ENCODE measurements around the gene WWOX. TPM values are rescaled to one million over a fixed set of nuclear protein-coding genes. Genes with fewer than 3 reads are reported as not detected.

Gene WWOX
- total RNA-seq, 1 experiment from 2014 or later = 28.3 TPM

DNA sequence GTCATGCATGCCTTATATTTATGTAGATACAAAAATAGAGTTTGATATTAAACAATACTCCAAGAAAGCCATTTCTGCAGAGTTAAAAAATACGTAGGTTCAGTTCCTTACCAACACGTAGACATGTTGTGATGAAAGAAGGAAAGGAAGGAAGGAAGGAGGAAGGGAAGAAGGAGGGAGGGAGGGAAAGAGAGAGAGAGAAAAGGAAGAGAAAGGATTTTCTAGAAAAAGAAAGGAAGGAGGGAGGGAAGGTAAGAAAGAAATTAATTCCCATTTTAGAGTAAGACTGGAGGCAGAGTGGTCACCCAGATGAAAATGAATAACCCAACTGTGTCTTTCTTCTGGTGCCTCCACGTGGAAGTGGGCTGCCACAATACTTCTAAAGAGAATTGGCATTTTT, 652.1 kb downstream of the WWOX start:
- Histone ChIP-seq H3K9ac (ENCODE audit: low read length) (no peak overlapping the region), H3K9me2 (replicated peaks; ENCODE audit: low read length) (no peaks in the 10 kb centered on the region), H3K4me1 (ENCODE audit: insufficient read depth, low read length) (no peaks in the 10 kb centered on the region), H3K27ac (ENCODE audit: low read length) (no peak overlapping the region), H3K36me3 (ENCODE audit: low read depth, low read length) (no peaks in the 10 kb centered on the region), H3K4me3 (ENCODE audit: low read length) (no peak overlapping the region), H3K9me3 (ENCODE audit: low read length) (no peaks in the 10 kb centered on the region), H3K79me2 (ENCODE audit: low read length) (no peaks in the 10 kb centered on the region), H3K27me3 (ENCODE audit: low read length) (no peaks in the 10 kb centered on the region), H2AFZ (ENCODE audit: low read length) (no peak overlapping the region), H4K20me1 (ENCODE audit: low read length) (no peaks in the 10 kb centered on the region), H3F3A (ENCODE audit: low read length, unreplicated experiment) (no peaks in the 10 kb centered on the region), H3K4me2 (ENCODE audit: low read length) (no peak overlapping the region)
- TF ChIP-seq, protein P1, sequence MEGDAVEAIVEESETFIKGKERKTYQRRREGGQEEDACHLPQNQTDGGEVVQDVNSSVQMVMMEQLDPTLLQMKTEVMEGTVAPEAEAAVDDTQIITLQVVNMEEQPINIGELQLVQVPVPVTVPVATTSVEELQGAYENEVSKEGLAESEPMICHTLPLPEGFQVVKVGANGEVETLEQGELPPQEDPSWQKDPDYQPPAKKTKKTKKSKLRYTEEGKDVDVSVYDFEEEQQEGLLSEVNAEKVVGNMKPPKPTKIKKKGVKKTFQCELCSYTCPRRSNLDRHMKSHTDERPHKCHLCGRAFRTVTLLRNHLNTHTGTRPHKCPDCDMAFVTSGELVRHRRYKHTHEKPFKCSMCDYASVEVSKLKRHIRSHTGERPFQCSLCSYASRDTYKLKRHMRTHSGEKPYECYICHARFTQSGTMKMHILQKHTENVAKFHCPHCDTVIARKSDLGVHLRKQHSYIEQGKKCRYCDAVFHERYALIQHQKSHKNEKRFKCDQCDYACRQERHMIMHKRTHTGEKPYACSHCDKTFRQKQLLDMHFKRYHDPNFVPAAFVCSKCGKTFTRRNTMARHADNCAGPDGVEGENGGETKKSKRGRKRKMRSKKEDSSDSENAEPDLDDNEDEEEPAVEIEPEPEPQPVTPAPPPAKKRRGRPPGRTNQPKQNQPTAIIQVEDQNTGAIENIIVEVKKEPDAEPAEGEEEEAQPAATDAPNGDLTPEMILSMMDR (conservative IDR thresholded peaks at IDR 0.05; ENCODE audit: low read depth, low read length) = no peak
- TF ChIP-seq EZH2phosphoT487 (IDR thresholded peaks at IDR 0.05; ENCODE audit: borderline replicate concordance, low read length) (no peak), EZH2 (IDR thresholded peaks at IDR 0.05; ENCODE audit: low read length, unreplicated experiment) (no peak)
- no peak for ATAC-seq
- DNase-seq = no peak
- CTCF ChIA-PET = no interaction called here
- no TSS peak for BruUV-seq (replicated peaks)
- intact Hi-C loops (cut with micrococcal nuclease) = no loop called here
- POLR2A ChIA-PET (ENCODE audit: unreplicated experiment) = no interaction called here

DNA sequence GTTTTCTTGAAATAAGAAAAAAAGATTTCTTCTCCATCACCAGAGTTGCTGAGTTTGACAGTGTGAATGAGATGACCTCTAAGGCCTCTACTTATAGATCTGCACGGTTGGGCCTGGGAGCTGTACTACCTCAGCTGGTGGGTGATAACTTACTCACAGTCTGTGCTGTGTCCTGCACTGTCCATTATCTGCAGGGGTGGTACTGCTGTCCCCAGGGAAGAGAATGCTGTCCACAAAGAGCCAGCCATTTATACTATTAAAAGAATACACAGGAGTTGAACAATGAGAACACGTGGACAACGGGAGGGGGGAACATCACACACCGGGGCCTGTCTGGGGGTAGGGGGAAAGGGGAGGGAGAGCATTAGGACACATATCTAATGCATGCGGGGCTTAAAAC, 655.3 kb downstream of the WWOX start:
- Histone ChIP-seq H3K9me3 (ENCODE audit: low read length) (no peaks in the 10 kb centered on the region), H3K4me1 (ENCODE audit: insufficient read depth, low read length) (no peaks in the 10 kb centered on the region), H3K9ac (ENCODE audit: low read length) (no peak overlapping the region), H3K79me2 (ENCODE audit: low read length) (no peaks in the 10 kb centered on the region), H4K20me1 (ENCODE audit: low read length) (no peaks in the 10 kb centered on the region), H3K27me3 (ENCODE audit: low read length) (no peaks in the 10 kb centered on the region), H2AFZ (ENCODE audit: low read length) (no peak overlapping the region), H3K9me2 (replicated peaks; ENCODE audit: low read length) (no peaks in the 10 kb centered on the region), H3K4me2 (ENCODE audit: low read length) (no peak overlapping the region), H3F3A (ENCODE audit: low read length, unreplicated experiment) (no peaks in the 10 kb centered on the region), H3K36me3 (ENCODE audit: low read depth, low read length) (no peaks in the 10 kb centered on the region), H3K27ac (ENCODE audit: low read length) (no peak overlapping the region), H3K4me3 (ENCODE audit: low read length) (no peak overlapping the region)
- no peak for DNase-seq
- CTCF ChIA-PET = no interaction called here
- no TSS peak for BruUV-seq (replicated peaks)
- TF ChIP-seq EZH2phosphoT487 (IDR thresholded peaks at IDR 0.05; ENCODE audit: borderline replicate concordance, low read length) (no peak), EZH2 (IDR thresholded peaks at IDR 0.05; ENCODE audit: low read length, unreplicated experiment) (no peak)
- TF ChIP-seq, protein P1 (conservative IDR thresholded peaks at IDR 0.05; ENCODE audit: low read depth, low read length) = no peak
- POLR2A ChIA-PET (ENCODE audit: unreplicated experiment) = no interaction called here
- ATAC-seq = no peak
- intact Hi-C loops (cut with micrococcal nuclease) = no loop called here

DNA sequence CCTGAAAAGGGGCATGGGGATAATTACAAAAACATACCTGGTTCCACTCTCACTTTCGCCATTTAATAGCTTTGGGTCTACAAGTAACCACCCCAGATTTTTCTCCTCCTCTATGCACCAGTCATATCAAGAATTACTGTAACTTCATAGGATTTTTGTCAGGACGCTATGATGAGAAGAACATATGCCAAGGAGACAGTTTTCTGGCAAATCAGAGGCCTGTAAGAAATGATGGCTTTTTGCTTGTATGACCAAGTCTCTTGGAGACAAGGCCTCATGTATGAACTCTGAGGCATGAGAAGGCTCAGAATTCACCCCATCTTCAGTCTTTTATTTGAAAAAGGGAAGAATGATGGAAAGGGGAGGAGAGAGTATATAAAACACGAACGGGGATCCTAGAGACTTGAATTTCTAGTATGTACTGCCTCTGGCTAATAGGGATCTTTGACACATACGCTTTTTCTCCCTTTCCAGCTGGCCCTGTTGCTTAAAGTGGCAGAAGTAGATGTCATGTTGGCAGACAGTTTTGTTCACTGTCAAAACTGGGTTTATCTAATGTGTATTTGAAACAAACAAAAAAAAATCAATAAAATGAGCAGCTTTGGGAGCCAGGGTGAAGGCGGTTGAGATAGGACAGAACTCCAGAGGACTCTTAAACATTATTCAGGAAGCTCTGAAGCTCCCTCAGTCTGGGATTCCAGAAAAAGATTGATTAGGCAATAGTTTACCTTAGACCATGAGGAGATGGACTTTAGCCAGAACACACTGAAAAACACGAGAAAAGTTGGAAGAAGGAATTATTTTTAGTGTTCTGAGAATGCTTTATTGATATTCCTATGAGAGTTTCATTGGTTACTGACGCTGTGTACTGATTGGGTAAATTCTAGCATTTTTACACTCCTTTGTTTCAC, 656.6 kb downstream of the WWOX start:
- no peak for ATAC-seq
- POLR2A ChIA-PET (ENCODE audit: unreplicated experiment) = interaction anchor here (0.6 kb wide), 1 partner anchor 608 kb away, joined by 7 read pairs; no protein-coding TSS in a partner anchor
- no peak overlapping the region for H2AFZ ChIP-seq (ENCODE audit: low read length)
- no peaks in the 10 kb centered on the region for H3K36me3 ChIP-seq (ENCODE audit: low read depth, low read length)
- BruUV-seq (replicated peaks) = no TSS peak
- H4K20me1 ChIP-seq (ENCODE audit: low read length) = no peaks in the 10 kb centered on the region
- no peaks in the 10 kb centered on the region for H3K9me2 ChIP-seq (replicated peaks; ENCODE audit: low read length)
- no peak overlapping the region for H3K9ac ChIP-seq (ENCODE audit: low read length)
- DNase-seq = no peak
- TF ChIP-seq EZH2phosphoT487 (IDR thresholded peaks at IDR 0.05; ENCODE audit: borderline replicate concordance, low read length) (no peak), EZH2 (IDR thresholded peaks at IDR 0.05; ENCODE audit: low read length, unreplicated experiment) (no peak)
- TF ChIP-seq, protein P1 (conservative IDR thresholded peaks at IDR 0.05; ENCODE audit: low read depth, low read length) = no peak
- no peak overlapping the region for H3K4me3 ChIP-seq (ENCODE audit: low read length)
- no peaks in the 10 kb centered on the region for H3K4me1 ChIP-seq (ENCODE audit: insufficient read depth, low read length)
- no peaks in the 10 kb centered on the region for H3K79me2 ChIP-seq (ENCODE audit: low read length)
- no peaks in the 10 kb centered on the region for H3K9me3 ChIP-seq (ENCODE audit: low read length)
- no peaks in the 10 kb centered on the region for H3K27me3 ChIP-seq (ENCODE audit: low read length)
- CTCF ChIA-PET = no interaction called here
- H3K27ac ChIP-seq (ENCODE audit: low read length) = no peak overlapping the region
- no peaks in the 10 kb centered on the region for H3F3A ChIP-seq (ENCODE audit: low read length, unreplicated experiment)
- intact Hi-C loops (cut with micrococcal nuclease) = no loop called here
- H3K4me2 ChIP-seq (ENCODE audit: low read length) = no peak overlapping the region
